Activated T-helper 1 cell treated with anti-CD3 and anti-CD28 coated beads, Interleukin-12 subunit alpha, Interleukin-12 subunit beta, Interleukin-2, Interleukin-4 antibody, amounts not matched to agents 30 ng/mL and 10 ng/mL and 1 ng/mL, durations not matched to agents 14 hours and 24 hours and 36 hours (primary cell): ENCODE results near the gene ZNF28. TPM values are rescaled to one million over a fixed set of nuclear protein-coding genes. Genes with fewer than 3 reads are reported as not detected.

Source experiments
- total RNA-seq: library from RNA; stranded (reverse); gene quantifications from 2 replicates; pipeline ENCODE4 v1.2.3, GENCODE V29; 2022

Gene ZNF28
- total RNA-seq, 1 donor from 2014 or later, result 17.4 TPM

Other genes starting within 250 kb of the ZNF28 start
- 23.5 and 25.8 TPM in 2 replicates for gene ZNF83, start 183.3 kb downstream of the ZNF28 start, total RNA-seq
- gene ZNF611, start 86.6 kb downstream of the ZNF28 start, total RNA-seq, result 17.0 and 21.0 TPM in 2 replicates
- gene ZNF600, start 34.8 kb downstream of the ZNF28 start, total RNA-seq, result 11.9 and 13.4 TPM in 2 replicates
- gene ZNF468, start 36.0 kb upstream of the ZNF28 start, total RNA-seq, result 16.9 and 18.6 TPM in 2 replicates
- gene ZNF320, start 76.0 kb upstream of the ZNF28 start, total RNA-seq, result 10.5 and 11.0 TPM in 2 replicates
- gene ZNF888, start 101.8 kb upstream of the ZNF28 start, total RNA-seq, result 4.2 and 4.6 TPM in 2 replicates
- gene ZNF816, start 141.2 kb upstream of the ZNF28 start, total RNA-seq, result 7.0 and 9.4 TPM in 2 replicates
- gene ERVV-1, start 192.3 kb upstream of the ZNF28 start, total RNA-seq, result not detected in 2 replicates
- gene ERVV-2, start 223.1 kb upstream of the ZNF28 start, total RNA-seq, result not detected in 2 replicates